HepG2 (cell line): ENCODE measurements around the gene CHTF8. TPM values are rescaled to one million over a fixed set of nuclear protein-coding genes. Genes with fewer than 3 reads are reported as not detected.

Experiments used
- CREM ChIP-seq, 2 experiments: sonication (generic) in 1 of 2; formaldehyde crosslinking in 1 of 2; IDR thresholded peaks; 2 replicates each; pipeline versions ENCODE4 v1.4.0 to v1.6.1; 2016 to 2020; ENCODE audit warnings: antibody characterized with exemption in 1 of 2, mild to moderate bottlenecking in 1 of 2, missing genetic modification reagents in 1 of 2
- ETV6 ChIP-seq: sonication (generic); formaldehyde crosslinking; conservative IDR thresholded peaks from 2 replicates; pipeline ENCODE4 v1.4.0; 2020; ENCODE audit warnings: missing genetic modification reagents
- GATA4 ChIP-seq: sonication (generic); IDR thresholded peaks from 2 replicates; pipeline ENCODE4 v1.6.1; 2016; ENCODE audit warnings: antibody characterized with exemption, low read depth, borderline replicate concordance
- GATAD2A ChIP-seq: IDR thresholded peaks from 2 replicates; pipeline ENCODE4 v1.6.1; 2016
- GMEB2 ChIP-seq: IDR thresholded peaks from 2 replicates; pipeline ENCODE4 v1.6.1; 2016; ENCODE audit warnings: missing biosample characterization, missing genetic modification reagents, low read depth
- MBD4 ChIP-seq: IDR thresholded peaks from 2 replicates; pipeline ENCODE4 v1.6.1; 2012; ENCODE audit warnings: low read length, inconsistent platforms, borderline replicate concordance
- NFIC ChIP-seq: IDR thresholded peaks from 2 replicates; pipeline ENCODE4 v1.6.1; 2012; ENCODE audit warnings: mild to moderate bottlenecking, low read length, inconsistent platforms
- PAF1 ChIP-seq: IDR thresholded peaks from 2 replicates; pipeline ENCODE4 v1.6.1; 2016; ENCODE audit warnings: missing genetic modification reagents, missing compliant biosample characterization
- PITX1 ChIP-seq: sonication (generic); formaldehyde crosslinking; IDR thresholded peaks from 2 replicates; pipeline ENCODE4 v1.5.1; 2020; ENCODE audit warnings: mild to moderate bottlenecking, missing genetic modification reagents
- TCF12 ChIP-seq, 2 experiments: fragments of 450-650 bp in 1 of 2; sonication (generic) in 1 of 2; formaldehyde crosslinking in 1 of 2; IDR thresholded peaks; 2 replicates each; pipeline versions ENCODE4 v1.6.1 to v1.8.0; 2017 to 2022; ENCODE audit warnings: antibody characterized with exemption in 1 of 2, mild to moderate bottlenecking in 1 of 2, missing genetic modification reagents in 1 of 2, moderate library complexity in 1 of 2
- ZBED4 ChIP-seq: sonication (generic); formaldehyde crosslinking; IDR thresholded peaks from 2 replicates; pipeline ENCODE4 v1.4.0; 2020; ENCODE audit warnings: missing genetic modification reagents, borderline replicate concordance
- ZEB1 ChIP-seq: IDR thresholded peaks from 2 replicates; pipeline ENCODE4 v1.6.1; 2012; ENCODE audit warnings: mild to moderate bottlenecking, low read depth, inconsistent platforms; ENCODE audit not compliant: insufficient replicate concordance
- ZMYM4 ChIP-seq: sonication (generic); formaldehyde crosslinking; IDR thresholded peaks from 2 replicates; pipeline ENCODE4 v1.8.1; 2023; ENCODE audit warnings: mild to moderate bottlenecking, missing genetic modification reagents
- ZNF331 ChIP-seq: sonication (generic); formaldehyde crosslinking; IDR thresholded peaks from 2 replicates; pipeline ENCODE4 v1.4.0; 2020; ENCODE audit warnings: missing genetic modification reagents
- ZNF354B ChIP-seq: sonication (generic); formaldehyde crosslinking; IDR thresholded peaks from 2 replicates; pipeline ENCODE4 v1.8.0; 2022; ENCODE audit warnings: mild to moderate bottlenecking, missing genetic modification reagents
- ZNF382 ChIP-seq: sonication (generic); formaldehyde crosslinking; IDR thresholded peaks from 2 replicates; pipeline ENCODE4 v1.5.0; 2020; ENCODE audit warnings: missing genetic modification reagents, mild to moderate bottlenecking, borderline replicate concordance
- ZNF451 ChIP-seq: sonication (generic); formaldehyde crosslinking; IDR thresholded peaks from 2 replicates; pipeline ENCODE4 v1.5.0; 2020; ENCODE audit warnings: mild to moderate bottlenecking, missing genetic modification reagents
- ZNF709 ChIP-seq: sonication (generic); formaldehyde crosslinking; IDR thresholded peaks from 2 replicates; pipeline ENCODE4 v1.5.0; 2020; ENCODE audit warnings: mild to moderate bottlenecking, missing genetic modification reagents
- ZSCAN22 ChIP-seq: sonication (generic); formaldehyde crosslinking; IDR thresholded peaks from 2 replicates; pipeline ENCODE4 v1.4.0; 2020; ENCODE audit warnings: mild to moderate bottlenecking, missing genetic modification reagents
- ZXDC ChIP-seq: sonication (generic); formaldehyde crosslinking; IDR thresholded peaks from 2 replicates; pipeline ENCODE4 v1.5.0; 2020; ENCODE audit warnings: mild to moderate bottlenecking, missing genetic modification reagents
- polyA plus RNA-seq, 8 experiments: library from polyadenylated mRNA; depleted of rRNA in 3 of 8; stranded (reverse) in 7 of 8; unstranded in 1 of 8; fragments of >200 nt; fragmentation: Illumina TruSeq in 4 of 8; extraction: Trizol in 4 of 8; gene quantifications; 2 replicates each; pipeline versions ENCODE4 v1.2.1 to v1.2.3, GENCODE V29; 2011 to 2016; ENCODE audit warnings: low read depth in 4 of 8, missing spikeins in 1 of 8, mixed read lengths in 1 of 8; ENCODE audit not compliant: insufficient read depth in 1 of 8
- total RNA-seq, 5 experiments: library from RNA; depleted of rRNA; stranded (reverse); fragments of >200 nt; fragmentation: Illumina TruSeq; extraction: Trizol; gene quantifications; 2 replicates each; pipeline ENCODE4 v1.2.3, GENCODE V29; 2016; ENCODE audit warnings: low read depth in 1 of 5
- TF ChIP-seq, protein P1 (sequence below): IDR thresholded peaks from 2 replicates; pipeline ENCODE4 v1.6.1; 2016; ENCODE audit warnings: mild to moderate bottlenecking, missing biosample characterization, missing genetic modification reagents

CHTF8 gene
- total and polyA plus RNA-seq, 2 of the 13 experiments (the other 11 are each of a cell fraction or from before 2014, with no cell fraction given) = 37.2 to 67.5 TPM

DNA sequence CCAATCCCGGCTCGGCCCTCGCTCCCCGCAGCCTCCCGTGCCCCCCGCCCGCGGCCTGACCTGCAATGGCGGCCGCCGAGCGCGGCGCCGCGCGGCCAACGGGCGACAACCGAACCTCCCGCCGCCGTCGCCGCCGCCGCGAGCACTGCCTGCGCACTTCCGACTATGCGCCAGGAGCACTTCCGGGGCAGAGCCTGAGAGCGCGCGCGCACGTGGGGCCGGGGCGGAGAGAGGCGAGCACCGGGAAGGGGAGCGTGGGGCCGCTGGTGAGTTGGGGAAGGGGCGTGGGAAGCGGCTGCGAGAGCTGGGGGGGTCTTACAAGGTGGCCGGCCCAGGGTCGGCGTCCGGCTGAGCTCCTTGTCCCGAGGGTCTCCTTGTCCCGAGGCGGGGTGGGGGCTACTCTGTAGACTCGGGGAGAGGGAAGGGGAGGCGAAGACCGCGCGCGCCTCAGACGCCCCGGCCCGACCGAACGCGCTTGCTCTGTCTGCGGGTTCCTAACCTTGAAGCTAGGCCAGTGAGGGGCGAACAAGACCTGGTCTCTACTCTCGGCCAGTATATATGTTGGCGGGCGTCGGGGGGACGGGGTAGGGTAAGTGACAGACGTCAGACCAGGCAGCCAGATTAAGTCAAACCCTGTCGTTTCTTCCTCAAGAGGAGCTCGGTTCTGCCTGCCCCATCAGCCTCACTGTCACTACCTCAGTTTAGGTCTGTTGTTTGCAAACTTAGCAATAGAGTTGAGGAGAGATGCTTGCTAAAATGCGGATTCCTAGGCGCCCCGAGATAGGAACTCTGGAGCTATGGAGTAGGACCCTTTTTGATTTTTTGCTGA lies at the start of gene CHTF8, which contains the start of gene UTP4 (continued):
- TF ChIP-seq ZNF354B (CRISPR knock-in tag) (no peak), ZMYM4 (peak; percentile 59), NFIC (no peak), ZBED4 (no peak), PAF1 (no peak), ZNF331 (CRISPR knock-in tag) (peak; percentile 27; the same call in 1 of the 2 replicates), GMEB2 (CRISPR knock-in tag) (peak; percentile 24; the same call in 1 of the 2 replicates), ZXDC (CRISPR knock-in tag) (0 out of 2 replicates have a peak, but pooled peaks have one; percentile 88), ZNF709 (no peak), ZNF451 (CRISPR knock-in tag) (peak; percentile 89; the same call in 1 of the 2 replicates), GATAD2A (CRISPR knock-in tag) (no peak), MBD4 (no peak), ZSCAN22 (CRISPR knock-in tag) (0 out of 2 replicates have a peak, but pooled peaks have one; percentile 20), CREM (IDR thresholded peaks at IDR 0.05) (no peak), CREM (CRISPR knock-in tag; IDR thresholded peaks at IDR 0.05) (no peak), GATA4 (no peak), ZEB1 (no peak), PITX1 (CRISPR knock-in tag) (peak; percentile 61; the same call in 1 of the 2 replicates), ZNF382 (CRISPR knock-in tag) (no peak), TCF12 (IDR thresholded peaks at IDR 0.05) (no peak), TCF12 (CRISPR knock-in tag; IDR thresholded peaks at IDR 0.05) (peak; percentile 48; the same call in 1 of the 2 replicates), ETV6 (no peak)
- TF ChIP-seq, protein P1, sequence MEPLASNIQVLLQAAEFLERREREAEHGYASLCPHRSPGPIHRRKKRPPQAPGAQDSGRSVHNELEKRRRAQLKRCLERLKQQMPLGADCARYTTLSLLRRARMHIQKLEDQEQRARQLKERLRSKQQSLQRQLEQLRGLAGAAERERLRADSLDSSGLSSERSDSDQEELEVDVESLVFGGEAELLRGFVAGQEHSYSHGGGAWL (CRISPR knock-in tag) = peak; percentile 93
